Endothelial cell of umbilical vein (primary cell): ENCODE measurements around the gene CMTR2. TPM values are rescaled to one million over a fixed set of nuclear protein-coding genes. Genes with fewer than 3 reads are reported as not detected.

Source experiments
- BruUV-seq: library from RNA; stranded (reverse); fragments of 400-500 nt; replicated peaks from 2 replicates; lab custom pipeline; 2021; lab: Mats Ljungman, UMichigan
- CTCF ChIA-PET: fragments of 300-600, 350-600 bp; sonication (Branson Sonifier 250); formaldehyde crosslinking; loops from one replicate; lab custom pipeline; 2021; ENCODE audit warnings: antibody characterized with exemption, inconsistent platforms; lab: Charles Lee
- POLR2A ChIA-PET: fragments of 300-600, 350-600 bp; sonication (Branson Sonifier 250); formaldehyde crosslinking; loops from one replicate; lab custom pipeline; 2021; ENCODE audit warnings: antibody characterized with exemption, inconsistent platforms; lab: Charles Lee
- DNase-seq: peaks from one replicate; pipeline ENCODE4 v3.0.0-alpha.2; 2011; ENCODE audit warnings: low read depth, low spot score
- FAIRE-seq: peaks from 2 replicates; lab custom pipeline; 2011; peaks lifted over from hg19 to GRCh38; lab: Jason Lieb, UNC
- H2AFZ ChIP-seq: 2 replicates; pipeline ENCODE4 v1.6.0; 2012; ENCODE audit warnings: low read depth, low read length, control low read depth, inconsistent platforms
- H3K27ac ChIP-seq: 2 replicates; pipeline ENCODE4 v1.5.1; 2011; ENCODE audit warnings: low read depth, mild to moderate bottlenecking, control low read depth, low read length, moderate library complexity; ENCODE audit not compliant: insufficient read depth
- H3K27me3 ChIP-seq, 2 experiments: 2 replicates each; pipeline versions ENCODE4 v1.6.0 to v1.6.1; 2011; ENCODE audit warnings: low read length in 2 of 2, mixed read lengths in 1 of 2; ENCODE audit not compliant: control insufficient read depth in 2 of 2, insufficient read depth in 2 of 2
- H3K36me3 ChIP-seq, 2 experiments: 2 replicates in 1 of 2; 3 replicates in 1 of 2; pipeline ENCODE4 v1.5.1; 2011; ENCODE audit warnings: low read length in 2 of 2, mild to moderate bottlenecking in 1 of 2, moderate library complexity in 1 of 2; ENCODE audit not compliant: control insufficient read depth in 2 of 2, insufficient read depth in 2 of 2; ENCODE audit errors: extremely low read depth in 1 of 2
- H3K4me1 ChIP-seq: 3 replicates; pipeline ENCODE4 v1.5.1; 2011; ENCODE audit warnings: mild to moderate bottlenecking, low read length; ENCODE audit not compliant: control insufficient read depth, insufficient read depth; ENCODE audit errors: extremely low read depth
- H3K4me2 ChIP-seq: 2 replicates; pipeline ENCODE4 v1.6.1; 2011; ENCODE audit warnings: low read length, control low read depth, mixed read lengths; ENCODE audit not compliant: insufficient read depth
- H3K4me3 ChIP-seq, 3 experiments: fragments of 200-600 bp in 1 of 3; sonication (generic), shearing (Covaris generic) in 1 of 3; replicated peaks in 1 of 3; 2 replicates each; pipeline ENCODE4 v1.5.1; 2011 to 2016; ENCODE audit warnings: control low read depth in 3 of 3, low read length in 3 of 3, mild to moderate bottlenecking in 2 of 3, inconsistent platforms in 1 of 3, low read depth in 1 of 3, moderate library complexity in 1 of 3; ENCODE audit not compliant: insufficient read depth in 1 of 3
- H3K79me2 ChIP-seq: 2 replicates; pipeline ENCODE4 v1.6.0; 2012; ENCODE audit warnings: low read length, inconsistent platforms; ENCODE audit not compliant: control insufficient read depth, insufficient read depth
- H3K9ac ChIP-seq: replicated peaks from 2 replicates; pipeline ENCODE3; 2011; ENCODE audit warnings: low read length, control low read depth; ENCODE audit not compliant: insufficient read depth; ENCODE audit errors: extremely low read depth
- H3K9me1 ChIP-seq: replicated peaks from 3 replicates; pipeline ENCODE4 v1.6.0; 2011; ENCODE audit warnings: mild to moderate bottlenecking, low read length; ENCODE audit not compliant: control insufficient read depth, insufficient read depth; ENCODE audit errors: extremely low read depth
- H3K9me3 ChIP-seq: replicated peaks from 2 replicates; pipeline ENCODE4 v1.5.1; 2012; ENCODE audit warnings: low read length, inconsistent platforms; ENCODE audit not compliant: control insufficient read depth, insufficient read depth
- H4K20me1 ChIP-seq: replicated peaks from 2 replicates; pipeline ENCODE3; 2011; ENCODE audit warnings: mild to moderate bottlenecking, low read length; ENCODE audit not compliant: control insufficient read depth, insufficient read depth; ENCODE audit errors: extremely low read depth
- EZH2 ChIP-seq: IDR thresholded peaks from 2 replicates; pipeline ENCODE4 v1.6.1; 2012; ENCODE audit warnings: borderline replicate concordance, low read depth, mild to moderate bottlenecking, moderate library complexity, low read length, inconsistent platforms; ENCODE audit not compliant: severe bottlenecking
- FOS ChIP-seq: IDR thresholded peaks from 2 replicates; pipeline ENCODE4 v1.6.1; 2011; ENCODE audit warnings: mild to moderate bottlenecking, low read length, moderate library complexity, borderline replicate concordance; ENCODE audit not compliant: insufficient read depth
- JUN ChIP-seq: IDR thresholded peaks from 2 replicates; pipeline ENCODE4 v1.6.1; 2011; ENCODE audit warnings: borderline replicate concordance, low read depth; ENCODE audit not compliant: insufficient read length, insufficient read depth
- MYC ChIP-seq: IDR thresholded peaks from one replicate; pipeline ENCODE4 v1.6.1; 2011; ENCODE audit warnings: mild to moderate bottlenecking, low read depth, low read length
- POLR2A ChIP-seq: IDR thresholded peaks from 2 replicates; pipeline ENCODE4 v1.6.1; 2012; ENCODE audit warnings: low read depth, mild to moderate bottlenecking, control low read depth, low read length
- POLR2AphosphoS5 ChIP-seq: IDR thresholded peaks from 2 replicates; pipeline ENCODE4 v1.6.1; 2012; ENCODE audit warnings: low read depth, mild to moderate bottlenecking, control low read depth, low read length, moderate library complexity; ENCODE audit not compliant: insufficient read depth
- dilution Hi-C: fragments of 300-500 bp; cut with MboI; formaldehyde crosslinking; loops from one replicate; pipeline ENCODE4 v1.15.0; 2019; ENCODE audit warnings: low sequenced_read_pairs; ENCODE audit not compliant: extremely low pct_ligation_motif_present
- intact Hi-C: fragments of 100-400 bp; cut with micrococcal nuclease; formaldehyde crosslinking; loops from one replicate; pipeline ENCODE4 v1.10.0; 2022
- polyA plus RNA-seq, 4 experiments: library from polyadenylated mRNA; depleted of rRNA in 3 of 4; stranded (reverse) in 3 of 4; unstranded in 1 of 4; fragments of >200 nt; gene quantifications; 2 replicates each; pipeline versions ENCODE4 v1.2.1 to v1.2.3, GENCODE V29; 2011 to 2012; ENCODE audit warnings: missing spikeins in 1 of 4
- total RNA-seq: library from RNA; stranded (reverse); gene quantifications from 2 replicates; pipeline ENCODE4 v1.2.3, GENCODE V29; 2021
- TF ChIP-seq, protein P1 (sequence below), 2 donors: IDR thresholded peaks; 1 replicate in 1 of 2; 2 replicates in 1 of 2; pipeline ENCODE4 v1.5.1; 2011; ENCODE audit warnings: low read length in 2 of 2, mild to moderate bottlenecking in 2 of 2, moderate library complexity in 2 of 2, control low read depth in 1 of 2, inconsistent platforms in 1 of 2, low read depth in 1 of 2; ENCODE audit not compliant: insufficient read depth in 1 of 2; ENCODE audit errors: extremely low read depth in 1 of 2
- TF ChIP-seq, protein P2 (sequence below): IDR thresholded peaks from 2 replicates; pipeline ENCODE4 v1.6.1; 2011; ENCODE audit not compliant: insufficient read depth, insufficient read length

CMTR2 gene
- total and polyA plus RNA-seq, 2 donors (not counting 3 experiments of a cell fraction or from before 2014, with no cell fraction given) = 11.6 to 18.8 TPM

DNA sequence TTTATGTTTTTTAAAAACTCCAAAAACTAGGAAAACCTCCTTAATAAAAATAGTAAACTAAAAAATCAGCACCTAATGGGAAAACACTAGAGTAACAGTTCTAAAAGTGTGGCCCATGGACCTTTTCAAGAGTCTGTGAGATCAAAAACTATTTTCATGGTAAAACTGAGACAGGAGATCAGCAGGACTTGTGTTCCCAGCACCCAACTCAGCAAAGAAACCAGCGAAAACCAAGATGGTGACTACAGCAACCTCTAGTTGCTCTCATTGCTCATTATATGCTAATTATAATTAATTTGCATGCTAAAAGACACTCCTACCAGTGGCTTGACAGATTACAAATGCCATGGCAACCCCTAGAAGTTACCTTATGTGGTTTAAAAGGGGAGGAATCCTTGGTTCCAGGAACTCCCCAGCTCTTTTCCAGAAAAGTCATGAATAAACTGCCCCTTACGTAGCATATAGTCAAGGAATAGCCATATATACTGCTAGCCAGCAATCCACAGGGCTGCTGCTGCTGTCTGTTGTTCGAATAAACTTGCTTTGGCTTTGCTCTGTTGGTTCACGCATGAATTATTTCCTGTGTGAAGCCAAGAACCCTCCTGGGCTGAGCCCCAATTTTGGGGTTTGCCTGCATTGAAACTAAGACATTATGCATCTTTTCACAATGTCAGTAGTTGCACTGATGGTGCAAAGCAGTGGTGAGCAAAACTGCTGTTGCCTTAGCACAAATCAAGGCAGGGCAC, 12.4 kb downstream of the CMTR2 start:
- intact Hi-C loops = no loop called here
- Histone ChIP-seq H3K4me1 (no peaks in the 10 kb centered on the region), H2AFZ (no peak overlapping the region), H3K9me3 (no peaks in the 10 kb centered on the region), H3K27ac (no peak overlapping the region), H3K4me3 (no peak overlapping the region), H3K27me3 (no peaks in the 10 kb centered on the region), H3K79me2 (no peaks in the 10 kb centered on the region), H3K9me1 (no peaks in the 10 kb centered on the region), H3K9ac (no peak overlapping the region), H4K20me1 (no peaks in the 10 kb centered on the region), H3K36me3 (no peaks in the 10 kb centered on the region), H3K4me2 (no peak overlapping the region)
- dilution Hi-C loops = no loop called here
- ChIA-PET CTCF (interaction anchor here (1.4 to 1.5 kb wide), 4 partner anchors 11 to 35 kb away, joined by 4 to 9 read pairs (median 6); partner anchors contain the start of gene CMTR2), POLR2A (no interaction called here)
- DNase-seq = no peak
- FAIRE-seq = no peak
- no TSS peak for BruUV-seq
- TF ChIP-seq FOS (no peak), JUN (no peak), POLR2AphosphoS5 (no peak), EZH2 (no peak), POLR2A (no peak), MYC (no peak)
- TF ChIP-seq, protein P1, sequence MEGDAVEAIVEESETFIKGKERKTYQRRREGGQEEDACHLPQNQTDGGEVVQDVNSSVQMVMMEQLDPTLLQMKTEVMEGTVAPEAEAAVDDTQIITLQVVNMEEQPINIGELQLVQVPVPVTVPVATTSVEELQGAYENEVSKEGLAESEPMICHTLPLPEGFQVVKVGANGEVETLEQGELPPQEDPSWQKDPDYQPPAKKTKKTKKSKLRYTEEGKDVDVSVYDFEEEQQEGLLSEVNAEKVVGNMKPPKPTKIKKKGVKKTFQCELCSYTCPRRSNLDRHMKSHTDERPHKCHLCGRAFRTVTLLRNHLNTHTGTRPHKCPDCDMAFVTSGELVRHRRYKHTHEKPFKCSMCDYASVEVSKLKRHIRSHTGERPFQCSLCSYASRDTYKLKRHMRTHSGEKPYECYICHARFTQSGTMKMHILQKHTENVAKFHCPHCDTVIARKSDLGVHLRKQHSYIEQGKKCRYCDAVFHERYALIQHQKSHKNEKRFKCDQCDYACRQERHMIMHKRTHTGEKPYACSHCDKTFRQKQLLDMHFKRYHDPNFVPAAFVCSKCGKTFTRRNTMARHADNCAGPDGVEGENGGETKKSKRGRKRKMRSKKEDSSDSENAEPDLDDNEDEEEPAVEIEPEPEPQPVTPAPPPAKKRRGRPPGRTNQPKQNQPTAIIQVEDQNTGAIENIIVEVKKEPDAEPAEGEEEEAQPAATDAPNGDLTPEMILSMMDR (IDR thresholded peaks at IDR 0.05; ENCODE audit: extremely low read depth in 1 of 2, insufficient read depth in 1 of 2, low read depth in 1 of 2, low read length in 2 of 2) = no peak
- TF ChIP-seq, protein P2, sequence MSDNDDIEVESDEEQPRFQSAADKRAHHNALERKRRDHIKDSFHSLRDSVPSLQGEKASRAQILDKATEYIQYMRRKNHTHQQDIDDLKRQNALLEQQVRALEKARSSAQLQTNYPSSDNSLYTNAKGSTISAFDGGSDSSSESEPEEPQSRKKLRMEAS = no peak
